HepG2 (cell line): ENCODE data around the gene NEDD4L. TPM values are rescaled to one million over a fixed set of nuclear protein-coding genes. Genes with fewer than 3 reads are reported as not detected.

ENCODE experiments used
- BCL6 ChIP-seq: IDR thresholded peaks from 2 replicates; pipeline ENCODE4 v1.6.1; 2016; ENCODE audit warnings: missing genetic modification reagents, missing compliant biosample characterization
- CREB1 ChIP-seq, 2 experiments: fragments of 450-650 bp in 1 of 2; IDR thresholded peaks; 2 replicates each; pipeline ENCODE4 v1.6.1; 2016 to 2017; ENCODE audit warnings: control low read depth in 1 of 2, mild to moderate bottlenecking in 1 of 2, missing compliant biosample characterization in 1 of 2, missing genetic modification characterization in 1 of 2
- CREM ChIP-seq, 2 experiments: sonication (generic) in 1 of 2; formaldehyde crosslinking in 1 of 2; IDR thresholded peaks; 2 replicates each; pipeline versions ENCODE4 v1.4.0 to v1.6.1; 2016 to 2020; ENCODE audit warnings: antibody characterized with exemption in 1 of 2, mild to moderate bottlenecking in 1 of 2, missing genetic modification reagents in 1 of 2
- EHMT2 ChIP-seq: fragments of 200-600 bp; sonication (generic); IDR thresholded peaks from 2 replicates; pipeline ENCODE4 v1.7.0; 2017; ENCODE audit warnings: antibody characterized with exemption, low read depth, low read length, borderline replicate concordance
- EP300 ChIP-seq, 3 experiments: sonication (generic) in 1 of 3; formaldehyde crosslinking in 1 of 3; IDR thresholded peaks; 2 replicates each; pipeline versions ENCODE4 v1.5.1 to v1.6.1; 2011 to 2020; ENCODE audit warnings: low read depth in 2 of 3, low read length in 2 of 3, borderline replicate concordance in 1 of 3, improper control_type of control experiment in 1 of 3, mild to moderate bottlenecking in 1 of 3, missing genetic modification reagents in 1 of 3, moderate library complexity in 1 of 3
- GFI1 ChIP-seq: sonication (generic); formaldehyde crosslinking; IDR thresholded peaks from 2 replicates; pipeline ENCODE4 v1.5.0; 2020; ENCODE audit warnings: missing genetic modification reagents, mild to moderate bottlenecking, borderline replicate concordance
- HMG20A ChIP-seq: IDR thresholded peaks from 2 replicates; pipeline ENCODE4 v1.6.1; 2016; ENCODE audit warnings: borderline replicate concordance
- HNF4A ChIP-seq: sonication (generic); formaldehyde crosslinking; IDR thresholded peaks from 2 replicates; pipeline ENCODE4 v1.4.0; 2020; ENCODE audit warnings: missing genetic modification reagents
- KAT8 ChIP-seq: IDR thresholded peaks from 2 replicates; pipeline ENCODE4 v1.6.1; 2016; ENCODE audit warnings: missing genetic modification reagents, missing compliant biosample characterization
- LCORL ChIP-seq, 2 experiments: fragments of 450-650 bp in 1 of 2; sonication (generic) in 1 of 2; formaldehyde crosslinking in 1 of 2; IDR thresholded peaks; 2 replicates each; pipeline versions ENCODE4 v1.5.0 to v1.6.1; 2017 to 2020; ENCODE audit warnings: antibody characterized with exemption in 1 of 2, missing genetic modification reagents in 1 of 2
- MED1 ChIP-seq: sonication (generic); formaldehyde crosslinking; IDR thresholded peaks from 2 replicates; pipeline ENCODE4 v1.4.0; 2020; ENCODE audit warnings: missing genetic modification reagents
- NFIC ChIP-seq: IDR thresholded peaks from 2 replicates; pipeline ENCODE4 v1.6.1; 2012; ENCODE audit warnings: mild to moderate bottlenecking, low read length, inconsistent platforms
- NR2F6 ChIP-seq, 2 experiments: IDR thresholded peaks; 2 replicates each; pipeline ENCODE4 v1.6.1; 2016; ENCODE audit warnings: antibody characterized with exemption in 1 of 2, mild to moderate bottlenecking in 1 of 2
- POGZ ChIP-seq: sonication (generic); formaldehyde crosslinking; IDR thresholded peaks from 2 replicates; pipeline ENCODE4 v1.4.0; 2020; ENCODE audit warnings: mild to moderate bottlenecking, missing genetic modification reagents
- RCOR2 ChIP-seq: IDR thresholded peaks from 2 replicates; pipeline ENCODE4 v1.6.1; 2016; ENCODE audit warnings: missing biosample characterization, missing genetic modification reagents
- REPIN1 ChIP-seq: sonication (generic); formaldehyde crosslinking; IDR thresholded peaks from 2 replicates; pipeline ENCODE4 v1.8.0; 2022; ENCODE audit warnings: missing genetic modification reagents, low read depth, mild to moderate bottlenecking, borderline replicate concordance
- SAP130 ChIP-seq: IDR thresholded peaks from 2 replicates; pipeline ENCODE4 v1.6.1; 2016; ENCODE audit warnings: low read depth
- SOX6 ChIP-seq, 2 experiments: fragments of 450-650 bp in 1 of 2; sonication (generic) in 1 of 2; formaldehyde crosslinking in 1 of 2; IDR thresholded peaks; 2 replicates each; pipeline versions ENCODE4 v1.4.0 to v1.6.1; 2017 to 2020; ENCODE audit warnings: antibody characterized with exemption in 1 of 2, mild to moderate bottlenecking in 1 of 2, missing genetic modification reagents in 1 of 2
- TBL1XR1 ChIP-seq: fragments of 150-350 bp; IDR thresholded peaks from 2 replicates; pipeline ENCODE4 v1.6.1; 2014; ENCODE audit warnings: borderline replicate concordance, low read length; ENCODE audit not compliant: partially characterized antibody
- TEAD3 ChIP-seq: optimal IDR thresholded peaks from 2 replicates; pipeline ENCODE3; 2016; ENCODE audit warnings: borderline replicate concordance
- THAP11 ChIP-seq: IDR thresholded peaks from 2 replicates; pipeline ENCODE4 v1.6.1; 2016; ENCODE audit warnings: missing biosample characterization, missing genetic modification reagents
- ZNF33B ChIP-seq: sonication (generic); formaldehyde crosslinking; IDR thresholded peaks from 2 replicates; pipeline ENCODE4 v1.5.1; 2020; ENCODE audit warnings: mild to moderate bottlenecking, missing genetic modification reagents
- polyA plus RNA-seq, 8 experiments: library from polyadenylated mRNA; depleted of rRNA in 3 of 8; stranded (reverse) in 7 of 8; unstranded in 1 of 8; fragments of >200 nt; fragmentation: Illumina TruSeq in 4 of 8; extraction: Trizol in 4 of 8; gene quantifications; 2 replicates each; pipeline versions ENCODE4 v1.2.1 to v1.2.3, GENCODE V29; 2011 to 2016; ENCODE audit warnings: low read depth in 4 of 8, missing spikeins in 1 of 8, mixed read lengths in 1 of 8; ENCODE audit not compliant: insufficient read depth in 1 of 8
- total RNA-seq, 5 experiments: library from RNA; depleted of rRNA; stranded (reverse); fragments of >200 nt; fragmentation: Illumina TruSeq; extraction: Trizol; gene quantifications; 2 replicates each; pipeline ENCODE4 v1.2.3, GENCODE V29; 2016; ENCODE audit warnings: low read depth in 1 of 5
- TF ChIP-seq, protein P1 (sequence below): sonication (generic); formaldehyde crosslinking; IDR thresholded peaks from 2 replicates; pipeline ENCODE4 v1.5.0; 2020; ENCODE audit warnings: missing genetic modification reagents, mild to moderate bottlenecking, borderline replicate concordance
- TF ChIP-seq, protein P2 (sequence below): sonication (generic); formaldehyde crosslinking; conservative IDR thresholded peaks from 2 replicates; pipeline ENCODE4 v1.4.0; 2020; ENCODE audit warnings: mild to moderate bottlenecking, missing genetic modification reagents, moderate library complexity

Gene NEDD4L
- total and polyA plus RNA-seq, 2 of the 13 experiments (the other 11 are each of a cell fraction or from before 2014, with no cell fraction given): 168 to 390 TPM

DNA sequence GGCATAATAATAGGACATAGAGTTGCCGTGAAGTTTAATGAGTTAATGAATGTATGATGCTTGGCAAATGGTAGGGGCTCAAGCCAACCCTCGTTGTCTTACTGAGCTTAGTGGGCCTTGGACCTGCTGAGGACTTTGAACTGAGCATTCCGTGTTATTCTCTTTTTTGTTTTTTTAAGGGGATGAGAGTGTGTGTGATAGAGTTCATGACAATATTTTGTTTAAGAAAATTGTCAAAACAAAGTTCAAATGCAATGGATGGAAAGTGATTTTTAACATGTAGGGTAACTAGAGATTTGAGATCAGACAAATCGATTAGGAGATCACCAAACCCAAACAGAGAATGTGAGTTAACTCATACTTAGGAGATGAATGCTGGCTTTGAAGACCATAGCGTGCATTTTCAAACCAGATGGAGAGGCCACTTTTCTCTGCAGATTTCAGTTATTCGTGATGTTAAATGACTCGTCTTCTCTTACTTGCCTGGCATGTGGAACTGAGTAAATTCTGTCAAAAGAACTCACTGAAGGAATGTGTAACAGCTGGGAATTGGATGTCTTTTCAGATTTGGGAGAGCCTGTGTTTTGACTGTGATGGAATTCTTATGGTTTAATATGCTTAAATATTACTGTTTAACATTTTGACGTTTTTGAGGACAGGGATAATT, 88.7 kb downstream of the NEDD4L start (continued):
- no peak for TF ChIP-seq CREB1 (IDR thresholded peaks at IDR 0.05)
- 0 out of 2 replicates have a peak, but pooled peaks have one; percentile 26 for TF ChIP-seq CREB1 (CRISPR knock-in tag; IDR thresholded peaks at IDR 0.05)
- TF ChIP-seq RCOR2 (CRISPR knock-in tag): no peak
- TF ChIP-seq ZNF33B (CRISPR knock-in tag): no peak
- TF ChIP-seq THAP11 (CRISPR knock-in tag): 0 out of 2 replicates have a peak, but pooled peaks have one; percentile 19
- peak; percentile 77 for TF ChIP-seq BCL6 (CRISPR knock-in tag)
- TF ChIP-seq EHMT2: peak; percentile 30; the same call in 1 of the 2 replicates
- peak; percentile 75; the same call in 1 of the 2 replicates for TF ChIP-seq NFIC
- TF ChIP-seq, protein P1, sequence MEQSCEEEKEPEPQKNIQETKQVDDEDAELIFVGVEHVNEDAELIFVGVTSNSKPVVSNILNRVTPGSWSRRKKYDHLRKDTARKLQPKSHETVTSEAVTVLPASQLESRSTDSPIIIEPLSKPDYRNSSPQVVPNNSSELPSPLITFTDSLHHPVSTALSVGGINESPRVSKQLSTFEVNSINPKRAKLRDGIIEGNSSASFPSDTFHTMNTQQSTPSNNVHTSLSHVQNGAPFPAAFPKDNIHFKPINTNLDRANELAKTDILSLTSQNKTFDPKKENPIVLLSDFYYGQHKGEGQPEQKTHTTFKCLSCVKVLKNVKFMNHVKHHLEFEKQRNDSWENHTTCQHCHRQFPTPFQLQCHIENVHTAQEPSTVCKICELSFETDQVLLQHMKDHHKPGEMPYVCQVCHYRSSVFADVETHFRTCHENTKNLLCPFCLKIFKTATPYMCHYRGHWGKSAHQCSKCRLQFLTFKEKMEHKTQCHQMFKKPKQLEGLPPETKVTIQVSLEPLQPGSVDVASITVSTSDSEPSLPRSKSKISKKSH (CRISPR knock-in tag): no peak
- peak; percentile 15; the same call in 1 of the 2 replicates for TF ChIP-seq SAP130 (CRISPR knock-in tag)
- TF ChIP-seq TBL1XR1: peak; percentile 38
- TF ChIP-seq EP300 (IDR thresholded peaks at IDR 0.05; ENCODE audit: low read depth in 2 of 2, low read length in 2 of 2): peak in 1 of 2 experiments; percentile 60; a peak in 1 of 4 replicates
- TF ChIP-seq EP300 (CRISPR knock-in tag; IDR thresholded peaks at IDR 0.05; ENCODE audit: borderline replicate concordance): no peak
- TF ChIP-seq HNF4A: peak; percentile 86
- peak; percentile 9 for TF ChIP-seq TEAD3 (CRISPR knock-in tag)
- no peak for TF ChIP-seq SOX6 (IDR thresholded peaks at IDR 0.05)
- TF ChIP-seq SOX6 (CRISPR knock-in tag; IDR thresholded peaks at IDR 0.05): peak; percentile 78
- TF ChIP-seq REPIN1 (CRISPR knock-in tag): no peak
- peak; percentile 17; the same call in 1 of the 2 replicates for TF ChIP-seq HMG20A
- TF ChIP-seq GFI1 (CRISPR knock-in tag): peak; percentile 67; the same call in 1 of the 2 replicates
- TF ChIP-seq POGZ (CRISPR knock-in tag): no peak
- peak; percentile 54 for TF ChIP-seq MED1 (CRISPR knock-in tag)
- TF ChIP-seq NR2F6 (IDR thresholded peaks at IDR 0.05): peak; percentile 69; the same call in 1 of the 2 replicates
- peak; percentile 42; the same call in 1 of the 2 replicates for TF ChIP-seq NR2F6 (CRISPR knock-in tag; IDR thresholded peaks at IDR 0.05)
- TF ChIP-seq CREM (IDR thresholded peaks at IDR 0.05): peak; percentile 40; the same call in 1 of the 2 replicates
- TF ChIP-seq CREM (CRISPR knock-in tag; IDR thresholded peaks at IDR 0.05): no peak
- TF ChIP-seq, protein P2, sequence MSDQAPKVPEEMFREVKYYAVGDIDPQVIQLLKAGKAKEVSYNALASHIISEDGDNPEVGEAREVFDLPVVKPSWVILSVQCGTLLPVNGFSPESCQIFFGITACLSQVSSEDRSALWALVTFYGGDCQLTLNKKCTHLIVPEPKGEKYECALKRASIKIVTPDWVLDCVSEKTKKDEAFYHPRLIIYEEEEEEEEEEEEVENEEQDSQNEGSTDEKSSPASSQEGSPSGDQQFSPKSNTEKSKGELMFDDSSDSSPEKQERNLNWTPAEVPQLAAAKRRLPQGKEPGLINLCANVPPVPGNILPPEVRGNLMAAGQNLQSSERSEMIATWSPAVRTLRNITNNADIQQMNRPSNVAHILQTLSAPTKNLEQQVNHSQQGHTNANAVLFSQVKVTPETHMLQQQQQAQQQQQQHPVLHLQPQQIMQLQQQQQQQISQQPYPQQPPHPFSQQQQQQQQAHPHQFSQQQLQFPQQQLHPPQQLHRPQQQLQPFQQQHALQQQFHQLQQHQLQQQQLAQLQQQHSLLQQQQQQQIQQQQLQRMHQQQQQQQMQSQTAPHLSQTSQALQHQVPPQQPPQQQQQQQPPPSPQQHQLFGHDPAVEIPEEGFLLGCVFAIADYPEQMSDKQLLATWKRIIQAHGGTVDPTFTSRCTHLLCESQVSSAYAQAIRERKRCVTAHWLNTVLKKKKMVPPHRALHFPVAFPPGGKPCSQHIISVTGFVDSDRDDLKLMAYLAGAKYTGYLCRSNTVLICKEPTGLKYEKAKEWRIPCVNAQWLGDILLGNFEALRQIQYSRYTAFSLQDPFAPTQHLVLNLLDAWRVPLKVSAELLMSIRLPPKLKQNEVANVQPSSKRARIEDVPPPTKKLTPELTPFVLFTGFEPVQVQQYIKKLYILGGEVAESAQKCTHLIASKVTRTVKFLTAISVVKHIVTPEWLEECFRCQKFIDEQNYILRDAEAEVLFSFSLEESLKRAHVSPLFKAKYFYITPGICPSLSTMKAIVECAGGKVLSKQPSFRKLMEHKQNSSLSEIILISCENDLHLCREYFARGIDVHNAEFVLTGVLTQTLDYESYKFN (CRISPR knock-in tag): peak; percentile 79
- 0 out of 2 replicates have a peak, but pooled peaks have one; percentile 14 for TF ChIP-seq KAT8 (CRISPR knock-in tag)
- TF ChIP-seq LCORL (IDR thresholded peaks at IDR 0.05): peak; percentile 60; the same call in 1 of the 2 replicates
- TF ChIP-seq LCORL (CRISPR knock-in tag; IDR thresholded peaks at IDR 0.05): no peak
